Measurements from ENCODE around the gene MELK.

GRCh38 chr9:36665921-36666431 is 93.3 kb downstream of the MELK start:
- no peak for TF ChIP-seq CTCF (IDR thresholded peaks at IDR 0.05)
- TF ChIP-seq POLR2A (IDR thresholded peaks at IDR 0.05), result no peak
